ENCODE data around the gene KAZN.

Gene KAZN

DNA sequence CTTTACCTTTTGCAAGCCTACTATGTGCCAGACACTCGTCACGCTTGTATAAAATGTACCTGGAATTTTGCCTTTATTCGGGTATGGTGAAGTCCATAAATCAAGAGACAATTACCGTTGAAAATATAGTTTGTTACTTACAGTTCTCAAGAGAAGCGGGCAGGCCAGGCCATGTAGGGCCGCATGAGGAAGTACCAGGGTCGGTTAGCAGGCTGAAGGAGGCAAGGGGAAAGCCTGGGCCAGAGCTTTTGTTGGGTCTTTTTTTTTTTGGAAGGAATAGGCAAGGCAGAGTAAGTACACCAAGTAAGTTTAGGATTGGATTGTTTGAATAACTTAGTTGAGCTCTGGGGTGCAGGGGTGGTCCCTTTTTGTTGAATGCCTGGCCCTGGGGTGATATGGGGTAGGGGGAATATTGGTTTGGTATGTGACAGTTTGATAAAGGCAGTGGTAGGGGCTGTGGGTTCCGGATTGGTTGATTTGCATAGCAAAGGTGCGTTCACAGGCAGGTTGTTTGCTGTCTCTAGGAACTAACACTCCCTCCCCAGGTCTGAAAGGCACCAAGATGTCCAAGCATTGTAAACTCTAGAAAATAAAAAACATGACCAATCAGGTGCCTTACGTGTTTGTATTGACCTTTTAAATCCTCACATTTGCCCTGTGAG is 80.7 kb downstream of the KAZN start:
- no peak for DNase-seq

DNA sequence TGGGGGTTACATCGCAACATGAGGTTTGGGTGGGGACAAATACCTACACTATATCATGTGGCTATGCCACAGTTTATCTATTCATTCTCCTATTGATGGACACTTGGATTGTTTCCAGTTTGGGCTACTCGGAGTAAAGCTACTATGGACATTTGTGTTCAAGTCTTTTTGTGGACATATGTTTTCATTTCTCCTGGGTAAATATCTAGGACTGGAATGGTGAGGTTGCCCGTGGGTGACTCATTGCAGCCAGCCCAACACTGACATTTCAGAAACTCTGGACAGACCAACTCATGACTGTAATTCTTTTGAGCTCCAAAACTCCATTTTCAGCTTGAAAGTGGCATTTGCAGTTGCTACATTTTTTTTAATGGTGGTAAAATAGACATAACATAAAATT is 82.7 kb downstream of the KAZN start:
- no peak for DNase-seq

DNA sequence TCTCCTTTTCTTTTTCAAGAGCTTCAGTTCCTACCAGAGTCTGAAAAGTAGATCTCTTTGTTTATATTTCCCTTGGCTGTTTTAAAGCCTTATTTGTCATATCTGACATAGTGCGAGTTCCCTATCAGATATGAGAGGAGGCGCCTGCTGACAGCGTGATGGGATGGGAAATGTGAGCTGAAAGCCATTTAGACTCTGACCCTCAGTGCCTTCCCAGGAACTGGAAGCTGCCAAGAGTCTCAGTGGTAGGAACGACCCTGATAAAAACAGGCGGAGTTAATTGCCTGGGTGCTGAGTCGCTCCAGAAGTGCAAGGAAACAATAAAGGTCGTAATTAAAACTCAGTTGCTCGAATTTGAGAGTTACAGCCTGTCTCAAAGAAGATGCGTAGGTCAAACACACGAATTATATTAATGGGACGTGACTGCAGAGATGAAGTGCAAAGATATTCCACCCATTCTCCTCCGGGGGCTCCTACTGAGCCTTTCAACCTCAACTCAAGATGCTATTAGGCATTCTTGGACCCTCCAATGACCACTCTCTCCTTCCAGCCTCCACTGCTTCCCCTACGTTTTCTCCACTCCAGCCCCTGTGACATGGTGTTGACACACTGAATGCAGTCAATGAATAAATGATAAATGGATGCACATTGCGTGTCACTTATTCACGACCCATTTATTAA is 84.6 kb downstream of the KAZN start:
- DNase-seq, result no peak

DNA sequence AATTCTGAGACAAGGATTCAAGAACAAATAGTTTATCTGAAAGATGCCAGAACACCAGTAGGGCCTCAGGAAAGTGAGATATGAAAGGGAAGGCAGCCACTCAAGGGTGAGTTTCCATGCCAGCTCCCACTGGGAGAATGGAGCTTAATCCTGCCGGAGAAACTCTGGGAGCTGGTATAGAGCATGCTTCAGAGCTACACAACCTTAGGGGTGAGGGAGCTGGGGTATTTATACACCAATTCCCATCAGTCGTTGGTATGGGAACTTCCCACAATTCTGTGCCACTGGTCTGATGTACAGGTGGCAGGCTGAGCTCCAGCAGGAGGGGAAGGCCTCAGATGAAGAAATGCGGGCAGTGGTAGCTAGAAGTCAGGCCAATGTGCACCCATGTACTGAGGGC is 86.6 kb downstream of the KAZN start:
- no peak for DNase-seq

DNA sequence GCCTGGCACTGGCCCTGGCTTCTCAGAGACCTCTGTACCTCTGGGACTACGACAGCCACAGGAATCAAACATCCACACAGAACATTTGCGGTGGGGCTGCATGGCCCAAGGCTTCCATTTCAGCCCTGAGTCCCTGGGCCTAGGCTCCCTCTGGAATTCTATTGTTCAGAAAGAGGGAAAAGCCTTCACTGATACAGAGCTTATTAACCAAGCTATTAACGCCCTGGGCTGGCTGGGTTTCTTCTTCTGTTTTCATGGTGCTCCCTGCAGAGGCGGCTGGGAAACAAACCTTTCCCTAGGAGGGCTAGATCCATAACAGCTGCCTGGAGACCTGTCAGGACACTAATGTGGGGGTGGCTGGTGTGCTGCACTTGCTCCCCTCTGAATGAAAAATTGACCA is 88.2 kb downstream of the KAZN start:
- no peak for DNase-seq

DNA sequence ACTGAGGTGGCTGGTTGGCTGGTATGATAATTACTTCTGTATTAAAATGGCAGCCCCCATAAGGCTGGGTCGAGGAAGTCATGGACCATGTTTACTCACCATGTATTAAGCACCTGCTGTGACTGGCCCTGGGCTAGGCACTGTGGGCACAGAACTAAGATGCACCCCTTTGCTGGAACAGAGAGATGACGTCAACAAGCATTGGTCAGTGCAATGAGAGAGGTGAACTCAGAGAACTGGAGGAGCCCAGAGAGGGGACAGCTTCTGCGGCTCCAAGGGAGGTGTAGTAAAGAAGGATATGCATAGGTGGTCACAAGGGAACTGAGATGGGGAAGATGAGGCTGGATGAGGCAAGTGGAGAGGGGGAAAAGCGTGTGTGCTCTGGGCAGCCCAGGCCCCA is 88.7 kb downstream of the KAZN start:
- no peak for DNase-seq

DNA sequence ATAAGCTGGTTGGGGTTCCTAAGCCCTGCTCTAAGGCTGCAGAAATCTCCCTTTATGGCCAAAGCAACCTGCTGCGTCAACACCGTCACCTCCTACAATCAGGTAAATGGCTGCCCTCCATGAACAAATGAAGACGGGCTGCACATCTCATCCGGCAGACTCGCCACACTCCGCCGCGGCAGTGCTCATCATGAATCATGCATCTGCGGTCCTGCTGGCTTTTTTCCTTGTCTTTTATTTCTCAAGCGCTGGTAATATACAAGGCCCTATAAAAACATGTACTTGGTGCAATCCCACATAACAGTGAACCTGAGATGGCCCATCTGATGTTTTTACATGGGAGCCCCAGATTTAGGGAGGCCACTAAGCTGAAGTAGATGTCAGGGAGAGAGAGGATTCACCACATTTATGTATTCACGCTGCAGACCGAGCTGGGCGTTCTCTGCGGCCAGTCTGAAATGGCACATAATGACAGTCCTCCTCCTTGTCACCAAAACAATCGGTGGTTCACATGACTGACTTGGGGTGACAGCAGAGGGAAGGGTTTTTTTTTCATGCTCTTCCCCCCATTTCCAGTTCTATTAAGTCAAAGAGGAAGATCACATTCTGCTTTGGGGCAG is 91.6 kb downstream of the KAZN start:
- no peak for DNase-seq

DNA sequence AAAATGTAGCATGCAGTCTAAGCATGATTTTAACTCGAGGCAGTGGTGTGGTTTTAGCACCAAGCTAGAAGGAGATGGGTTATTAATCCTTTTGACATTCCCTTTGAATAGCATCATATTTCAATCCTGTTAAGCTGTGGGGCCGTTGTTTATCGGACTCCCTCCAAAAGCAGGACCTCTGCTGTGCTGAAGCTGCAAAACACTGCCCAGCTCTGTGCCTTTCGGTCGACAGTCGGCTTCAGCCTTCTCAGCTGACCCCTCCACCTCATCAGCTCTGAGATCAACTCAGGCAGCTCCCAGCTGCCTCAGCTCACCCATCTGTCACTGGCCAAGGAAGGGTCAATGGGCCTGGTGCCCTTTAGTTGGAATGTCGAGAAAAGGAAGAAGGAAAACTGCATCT is 95.5 kb downstream of the KAZN start:
- DNase-seq, result no peak

DNA sequence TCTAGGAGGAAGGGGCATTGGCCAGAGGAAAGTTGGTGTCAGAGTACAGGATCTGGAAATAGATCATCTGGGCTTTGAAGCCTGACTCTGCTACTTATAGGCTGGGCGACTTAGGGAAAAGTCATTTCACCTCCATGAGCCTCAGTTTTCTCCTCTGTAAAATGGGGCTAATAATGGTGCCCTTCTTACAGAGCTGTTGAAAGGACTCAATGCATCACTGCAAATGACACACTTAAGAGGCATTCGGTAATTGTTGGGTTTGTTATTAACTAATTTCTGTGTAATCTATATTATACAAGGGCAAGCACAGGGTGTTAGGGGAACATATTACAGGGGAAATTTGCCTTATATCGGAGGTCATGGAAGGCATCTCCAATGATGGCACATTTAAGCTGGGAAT is 96.1 kb downstream of the KAZN start:
- DNase-seq, result no peak

DNA sequence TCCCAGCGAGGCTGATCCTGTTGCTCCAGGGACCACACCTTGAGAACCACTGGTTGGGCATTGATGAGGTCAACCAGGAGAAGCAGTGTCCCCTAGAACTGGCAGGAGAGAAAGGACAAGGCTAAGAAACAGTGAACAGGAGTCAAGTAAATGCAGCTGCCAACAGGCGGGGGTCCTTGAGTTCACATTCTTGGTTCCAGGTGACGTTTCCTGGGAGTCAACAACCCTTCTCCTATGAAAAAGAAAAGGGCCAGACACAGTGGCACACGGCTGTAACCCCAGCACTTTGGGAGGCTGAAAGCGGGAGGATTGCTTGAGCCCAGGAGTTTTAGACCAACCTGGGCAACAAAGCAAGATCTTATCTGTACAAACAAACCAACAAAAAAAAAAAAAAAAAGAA is 98.3 kb downstream of the KAZN start:
- no peak for DNase-seq

DNA sequence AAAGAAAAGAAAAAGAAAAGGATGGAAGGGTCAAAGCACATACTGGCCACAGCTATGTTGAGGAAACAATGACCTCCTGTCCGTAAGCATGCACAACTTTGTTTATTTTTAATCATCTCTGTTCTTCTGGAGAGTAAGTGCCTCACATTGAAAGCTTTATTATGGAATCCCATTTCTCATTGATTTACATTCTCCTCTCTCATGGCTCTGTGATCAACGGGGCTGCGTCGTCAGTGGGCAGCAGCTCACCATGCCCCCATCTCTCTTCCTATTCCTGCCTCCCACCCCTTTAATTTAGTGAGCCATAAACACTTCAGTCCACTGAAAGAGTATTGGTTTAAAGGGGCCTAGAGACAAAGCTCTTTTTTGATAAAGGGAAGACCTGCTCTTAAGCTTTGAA is 98.9 kb downstream of the KAZN start:
- DNase-seq, result no peak

DNA sequence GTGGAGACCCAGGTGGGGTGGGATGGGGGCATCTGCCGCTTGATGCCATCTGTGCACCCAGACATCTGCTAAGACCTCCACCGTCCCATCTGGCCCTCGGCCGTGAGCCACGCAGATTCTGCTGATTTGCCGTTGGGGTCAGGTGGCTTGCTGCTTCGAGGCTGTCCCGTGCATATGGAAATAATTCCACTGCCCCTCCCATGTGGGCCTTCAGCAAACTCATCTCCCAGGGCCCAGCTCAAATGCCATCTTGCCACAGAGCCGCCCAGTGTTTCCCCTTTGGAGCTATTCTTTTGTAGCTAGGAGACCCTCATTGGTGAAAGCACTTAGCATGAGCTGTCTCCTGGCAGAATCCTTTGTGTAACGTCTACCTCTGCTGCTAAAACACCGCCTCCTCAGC is 99.8 kb downstream of the KAZN start:
- no peak for DNase-seq

DNA sequence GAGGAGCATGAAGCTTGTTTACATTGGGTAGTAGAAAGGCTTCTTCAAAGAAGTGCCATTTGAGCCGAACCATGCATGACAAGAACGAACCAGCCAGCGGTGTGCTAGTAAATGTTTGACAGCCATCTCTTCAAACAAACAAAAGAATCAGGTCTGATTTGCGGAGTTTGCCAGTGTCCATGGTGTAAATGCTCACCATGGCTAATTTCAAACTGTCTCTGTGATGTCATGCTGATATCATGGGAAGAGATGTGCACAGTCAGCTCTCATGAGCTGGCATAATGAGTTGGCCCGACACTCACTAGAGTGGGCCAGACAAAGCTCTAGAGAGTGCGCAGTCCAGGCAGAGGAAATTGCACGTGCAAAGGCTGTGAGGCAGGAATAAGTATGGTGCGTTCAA is 101.1 kb downstream of the KAZN start:
- DNase-seq, result no peak

DNA sequence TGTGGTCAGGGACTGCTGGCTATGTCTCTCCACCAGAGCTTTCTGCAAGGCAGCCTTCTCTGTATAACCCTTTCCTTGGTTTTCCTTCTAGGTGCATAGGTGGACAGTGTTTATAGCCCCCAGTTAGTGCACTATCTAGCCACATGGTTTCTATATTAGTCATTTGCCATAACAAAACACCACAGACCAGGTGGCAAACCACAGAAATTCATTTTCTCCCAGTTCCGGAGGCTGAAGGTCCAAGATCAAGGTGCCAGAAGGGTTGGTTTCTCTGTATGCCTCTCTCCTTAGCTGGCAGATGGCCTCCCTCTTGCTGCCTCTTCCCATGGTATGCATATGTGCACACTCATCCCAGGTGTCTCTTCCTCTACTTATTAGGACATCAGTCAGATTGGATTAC is 106.4 kb downstream of the KAZN start:
- DNase-seq, result no peak

DNA sequence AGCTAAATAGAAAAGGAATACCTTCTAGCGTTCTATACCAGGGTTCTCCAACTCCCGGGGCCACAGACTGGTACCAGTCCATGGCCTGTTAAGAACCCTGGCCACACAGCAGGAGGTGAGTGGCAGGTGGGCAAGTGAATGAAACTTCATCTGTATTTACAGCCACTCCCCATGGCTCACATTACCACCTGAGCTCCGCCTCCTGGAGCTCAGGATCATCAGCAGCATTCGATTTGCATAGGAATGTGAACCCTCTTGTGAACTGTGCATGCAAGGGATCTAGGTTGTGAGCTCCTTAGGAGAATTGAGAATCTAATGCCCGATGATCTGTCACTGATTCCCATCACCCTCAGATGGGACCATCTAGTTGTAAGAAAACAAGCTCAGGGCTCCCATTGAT is 107.3 kb downstream of the KAZN start:
- no peak for DNase-seq

DNA sequence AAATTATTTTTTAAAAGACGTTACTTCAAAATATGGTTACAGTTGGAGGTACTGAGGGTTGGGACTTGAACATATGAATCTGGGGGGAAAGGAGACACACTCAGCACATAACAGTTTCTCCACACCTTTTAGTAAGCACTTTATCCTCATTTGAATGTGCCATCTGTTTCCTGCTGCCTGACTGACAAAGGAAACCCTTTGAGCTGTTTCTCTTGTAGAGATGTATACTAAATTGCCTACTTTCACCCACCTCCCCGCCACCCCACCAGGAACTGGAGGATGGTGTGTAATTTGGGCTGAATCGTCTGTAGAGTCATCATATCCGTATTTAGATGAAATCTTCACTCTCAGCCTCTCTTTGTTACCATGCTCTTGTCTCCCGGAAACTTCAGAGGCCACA is 108.1 kb downstream of the KAZN start:
- DNase-seq, result no peak

DNA sequence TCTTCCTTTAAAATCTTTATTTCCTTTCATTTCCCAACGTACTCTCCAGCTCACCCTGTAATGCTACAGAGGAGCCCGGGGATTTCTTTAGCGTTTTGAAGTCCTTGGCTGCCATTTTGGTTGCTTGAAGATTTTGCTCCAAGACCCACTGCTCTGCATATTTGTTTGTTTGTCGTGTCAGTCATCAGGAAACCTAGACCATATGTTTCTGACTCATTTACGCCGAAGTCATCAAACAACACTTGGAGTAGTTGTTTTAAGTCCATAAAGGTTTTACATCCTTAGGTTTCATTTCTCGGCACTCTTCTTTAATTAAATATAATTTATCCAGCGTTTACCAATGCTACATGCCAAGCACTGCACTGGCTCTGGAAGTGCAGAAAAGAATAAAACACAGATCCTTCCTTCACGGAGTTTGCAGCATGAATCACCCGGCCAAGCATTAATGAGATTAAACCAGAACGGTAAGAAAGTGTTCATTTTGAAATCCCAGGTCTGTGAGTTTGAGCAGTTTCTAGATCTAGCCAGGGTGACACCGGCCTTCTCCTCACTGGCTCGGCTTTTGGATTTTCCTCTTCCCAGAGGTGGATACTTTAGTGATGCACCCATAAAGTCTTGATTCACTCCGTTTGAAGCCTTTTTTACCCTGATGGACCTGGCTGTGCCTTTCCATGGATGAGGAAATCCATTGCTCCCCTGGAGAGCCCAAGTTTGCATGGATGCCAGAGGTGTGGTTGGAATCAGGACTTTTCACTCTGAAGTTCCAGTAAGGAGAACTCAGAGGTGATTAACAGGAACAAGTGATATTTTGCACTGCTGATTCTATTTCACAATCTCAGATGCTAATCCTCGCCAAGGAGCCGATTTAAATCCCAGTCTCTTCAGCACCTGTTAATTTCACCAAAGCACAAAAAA is 109.3 kb downstream of the KAZN start:
- DNase-seq, result no peak

DNA sequence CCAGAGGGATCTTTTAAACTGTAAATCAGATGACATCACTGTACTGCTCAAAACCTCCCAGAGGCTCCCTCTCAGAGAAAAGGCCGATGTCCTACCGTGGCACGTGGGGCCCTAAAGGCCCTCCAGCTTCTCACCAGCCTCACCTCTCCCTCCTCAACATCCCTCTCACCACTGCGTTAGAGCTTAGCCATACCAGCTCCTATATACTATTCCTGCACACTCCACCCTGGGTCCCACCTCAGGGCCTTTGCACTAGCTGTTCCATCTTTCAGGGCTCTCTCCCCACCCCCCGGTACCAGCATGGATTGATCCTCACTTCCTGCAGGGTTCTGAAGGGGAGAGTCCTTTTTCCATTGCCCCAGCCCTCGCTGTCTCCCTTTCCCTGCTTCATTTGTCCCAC is 111.8 kb downstream of the KAZN start:
- no peak for DNase-seq

DNA sequence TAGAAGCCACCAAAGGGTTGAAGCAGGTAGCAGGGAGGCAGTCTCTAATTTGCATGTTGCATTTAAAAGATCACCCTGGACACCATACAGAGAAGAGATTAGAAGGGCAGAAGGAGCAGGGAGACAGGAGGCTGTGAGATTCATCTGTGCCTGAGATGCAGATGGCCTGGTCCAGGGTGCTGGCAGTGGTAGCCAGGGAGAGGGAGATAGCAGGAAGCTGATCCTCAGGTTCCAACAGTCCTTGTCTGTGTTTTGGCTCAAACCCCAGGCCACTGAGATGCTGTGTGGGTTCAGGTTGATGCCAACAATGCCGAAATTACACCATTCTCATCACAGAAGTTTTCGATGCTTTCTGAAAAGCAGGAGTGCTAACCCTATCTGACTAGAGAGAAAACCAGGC is 113.7 kb downstream of the KAZN start:
- DNase-seq, result no peak

DNA sequence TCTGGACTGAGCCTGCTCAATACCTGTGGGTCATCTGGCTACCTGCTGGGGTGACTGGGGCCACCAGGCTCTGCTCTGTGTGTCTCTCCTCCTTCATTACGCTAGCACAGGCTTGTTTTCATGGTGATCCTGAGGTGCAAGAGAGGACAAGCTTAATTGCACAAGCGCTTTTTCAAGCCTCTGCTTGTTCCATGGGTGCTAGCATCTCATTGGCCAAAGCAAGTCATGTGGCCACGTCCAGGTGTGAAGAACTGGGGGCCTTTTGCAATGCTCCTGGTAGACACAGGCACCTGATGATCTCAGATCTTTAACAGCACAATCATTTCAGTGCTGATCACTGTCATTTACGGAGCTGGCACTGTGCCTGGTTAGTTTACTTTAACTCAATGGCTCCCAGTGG is 114.6 kb downstream of the KAZN start:
- DNase-seq, result no peak

DNA sequence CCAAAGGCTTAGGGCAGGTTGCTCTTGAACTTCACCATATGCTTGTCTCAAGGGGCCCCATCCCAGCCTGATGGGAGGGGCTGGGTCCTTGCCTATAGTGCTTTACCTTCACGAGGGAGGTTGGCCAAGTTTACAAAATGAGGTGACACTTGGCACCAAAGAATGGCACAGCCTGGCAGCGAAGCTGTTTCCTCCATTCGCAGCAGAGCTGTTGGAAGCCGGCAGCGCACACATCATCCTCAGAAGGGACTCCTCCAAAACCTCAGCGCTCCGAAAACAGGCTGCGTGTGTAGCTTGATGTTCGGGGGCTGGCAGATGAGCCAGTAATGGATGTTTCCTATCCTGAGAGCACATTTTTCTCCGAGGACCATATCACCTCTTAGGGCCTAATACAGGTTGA is 116.8 kb downstream of the KAZN start:
- no peak for DNase-seq

DNA sequence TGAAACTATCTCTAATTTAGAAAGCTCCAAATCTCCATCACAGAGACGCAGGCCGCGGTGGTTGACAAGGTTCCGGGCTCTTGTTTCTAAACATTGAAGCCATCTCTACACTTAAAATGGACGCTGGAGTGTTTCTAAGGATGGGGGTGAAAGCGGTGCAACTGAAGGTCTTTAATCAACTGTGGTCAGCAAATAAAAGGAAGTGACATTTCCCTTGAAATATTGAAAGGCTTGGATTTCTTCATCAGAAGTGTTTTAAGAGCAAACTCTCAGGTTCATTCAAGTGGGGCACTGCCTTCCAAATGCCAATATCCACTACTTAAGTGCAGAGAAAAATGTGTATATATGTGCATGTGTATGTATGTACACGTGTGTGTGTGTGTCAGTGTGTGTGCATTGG is 117.3 kb downstream of the KAZN start:
- no peak for DNase-seq

DNA sequence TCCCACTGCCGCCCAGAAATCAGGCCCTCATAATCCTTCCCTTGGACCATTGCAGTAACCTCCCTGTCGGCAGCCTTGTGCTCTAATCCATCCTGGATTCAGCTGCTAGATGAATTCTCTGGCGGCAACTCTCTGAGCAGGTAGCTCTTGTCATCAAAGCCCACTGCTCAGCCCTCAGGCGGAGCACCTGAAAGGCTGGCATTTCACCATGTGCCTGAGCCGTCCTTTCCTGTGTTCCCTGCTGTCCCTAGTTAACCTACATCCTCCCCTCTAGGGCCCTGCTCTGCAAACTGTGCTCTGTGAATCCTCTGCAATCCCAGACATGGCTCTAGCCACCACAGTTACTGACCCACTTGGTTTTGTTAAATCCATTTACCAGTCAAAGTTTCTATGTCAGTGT is 118.0 kb downstream of the KAZN start:
- no peak for DNase-seq

DNA sequence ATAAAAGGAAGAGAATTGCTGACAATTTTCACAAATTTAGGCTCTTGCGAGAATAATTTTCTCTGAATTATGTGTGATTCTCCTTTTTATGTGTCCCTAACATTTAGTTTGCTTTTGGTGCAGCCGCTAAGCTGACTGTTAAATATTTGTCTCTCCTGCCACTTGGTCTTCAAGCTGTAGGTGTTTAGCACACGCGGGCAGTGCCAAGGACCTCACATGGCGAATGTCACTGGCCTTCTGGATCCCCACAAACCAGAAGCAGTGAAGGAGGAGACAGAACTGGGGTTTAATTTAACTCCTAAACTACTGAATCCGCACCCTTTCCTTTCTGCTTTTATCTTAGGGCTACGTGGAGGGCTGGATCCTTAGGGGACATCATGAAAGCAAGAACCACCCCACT is 120.0 kb downstream of the KAZN start:
- no peak for DNase-seq

Data from T-helper 2 cell (primary cell).